BJ (cell line): Measurements from ENCODE around the gene RAB11FIP4. TPM values are rescaled to one million over a fixed set of nuclear protein-coding genes. Genes with fewer than 3 reads are reported as not detected.

Experiments used
- CTCF ChIA-PET: fragments of 350-600 bp; formaldehyde crosslinking; extraction: SDS; loops from one replicate; lab custom pipeline; 2021; ENCODE audit warnings: antibody characterized with exemption, inconsistent platforms; lab: Yijun Ruan, JAX
- POLR2A ChIA-PET: fragments of 300-600 bp; sonication (Branson Sonifier 250); formaldehyde crosslinking; extraction: SDS; loops from one replicate; lab custom pipeline; 2021; ENCODE audit warnings: antibody characterized with exemption; lab: Charles Lee
- DNase-seq: peaks from one replicate; pipeline ENCODE4 v3.0.0-alpha.2; 2011; ENCODE audit warnings: low read depth
- H3K27me3 ChIP-seq: 2 replicates; pipeline ENCODE4 v1.6.0; 2011; ENCODE audit warnings: low read length; ENCODE audit not compliant: control insufficient read depth, insufficient read depth
- H3K36me3 ChIP-seq: 2 replicates; pipeline ENCODE4 v1.5.1; 2011; ENCODE audit warnings: low read length; ENCODE audit not compliant: control insufficient read depth, insufficient read depth
- H3K4me3 ChIP-seq: 2 replicates; pipeline ENCODE4 v1.5.1; 2011; ENCODE audit warnings: low read depth, mild to moderate bottlenecking, control low read depth, low read length
- CTCF ChIP-seq: IDR thresholded peaks from 2 replicates; pipeline ENCODE4 v1.5.1; 2011; ENCODE audit warnings: low read depth, mild to moderate bottlenecking, control low read depth, inconsistent platforms, low read length, moderate library complexity; ENCODE audit not compliant: insufficient read depth
- polyA plus RNA-seq: library from polyadenylated mRNA; depleted of rRNA; stranded (reverse); fragments of >200 nt; gene quantifications from 2 replicates; pipeline ENCODE4 v1.2.3, GENCODE V29; 2011

RAB11FIP4 gene
- polyA plus RNA-seq, 1 experiment, result 0.15 TPM

GRCh38 chr17:31581491-31581890 is 190.0 kb downstream of the RAB11FIP4 start:
- ChIA-PET CTCF (interaction anchor here (1.3 to 1.9 kb wide), 4 partner anchors 10 to 23 kb away, joined by 3 to 8 read pairs (median 4); no protein-coding TSS in a partner anchor), POLR2A (interaction anchor here (1.3 kb wide), 1 partner anchor 115 kb away, joined by 3 read pairs; no protein-coding TSS in a partner anchor)
- Histone ChIP-seq H3K36me3 (peaks cover 17% of the 10 kb centered on the region), H3K4me3 (no peak overlapping the region), H3K27me3 (no peaks in the 10 kb centered on the region)
- no peak for TF ChIP-seq CTCF
- no peak for DNase-seq

GRCh38 chr17:31582151-31582907 is 190.9 kb downstream of the RAB11FIP4 start:
- no peak for TF ChIP-seq CTCF
- no peak for DNase-seq
- ChIA-PET CTCF (interaction anchor here (1.3 to 1.5 kb wide), 3 partner anchors 9 to 21 kb away, joined by 3 to 5 read pairs (median 4); no protein-coding TSS in a partner anchor), POLR2A (no interaction called here)
- peaks cover 18% of the 10 kb centered on the region for H3K36me3 ChIP-seq
- H3K4me3 ChIP-seq, result no peak overlapping the region
- H3K27me3 ChIP-seq, result no peaks in the 10 kb centered on the region

GRCh38 chr17:31583772-31584356 is 192.4 kb downstream of the RAB11FIP4 start:
- ChIA-PET POLR2A (no interaction called here), CTCF (interaction anchor here (1.2 to 1.3 kb wide), 2 partner anchors 26 to 259 kb away, joined by 3 read pairs; no protein-coding TSS in a partner anchor)
- DNase-seq, result no peak
- Histone ChIP-seq H3K4me3 (no peak overlapping the region), H3K36me3 (peaks cover 14% of the 10 kb centered on the region), H3K27me3 (no peaks in the 10 kb centered on the region)
- TF ChIP-seq CTCF, result no peak

GRCh38 chr17:31584438-31585279 is 193.2 kb downstream of the RAB11FIP4 start:
- peaks cover 14% of the 10 kb centered on the region for H3K36me3 ChIP-seq
- ChIA-PET CTCF (interaction anchor here (0.6 to 3.2 kb wide), 5 partner anchors 26 to 547 kb away, joined by 3 to 15 read pairs (median 3); no protein-coding TSS in a partner anchor), POLR2A (no interaction called here)
- no peak overlapping the region for H3K4me3 ChIP-seq
- no peak for TF ChIP-seq CTCF
- H3K27me3 ChIP-seq, result no peaks in the 10 kb centered on the region
- no peak for DNase-seq
